ENCODE results near the gene PDPR. TPM values are rescaled to one million over a fixed set of nuclear protein-coding genes. Genes with fewer than 3 reads are reported as not detected.
"Not testable (repeated sequence)": the region's sequence is repeated elsewhere in the genome, so short reads cannot be mapped to it uniquely, and the experiment has no call there.

The PDPR gene
- total RNA-seq, 1 experiment from 2014 or later: 42.9 TPM

- H3K27ac Mint-ChIP-seq (ENCODE audit: unreplicated experiment); POLR2A ChIA-PET; H3K27me3 Mint-ChIP-seq (ENCODE audit: insufficient read depth, unreplicated experiment); H3K4me3 ChIP-seq (ENCODE audit: low read depth, low read length); H3K4me1 Mint-ChIP-seq (ENCODE audit: low read depth, unreplicated experiment); DNase-seq; H3K27me3 ChIP-seq (replicated peaks; ENCODE audit: control insufficient read depth, insufficient read depth, low read length); H3K9me3 Mint-ChIP-seq (ENCODE audit: unreplicated experiment); H3K36me3 Mint-ChIP-seq (ENCODE audit: insufficient read depth, unreplicated experiment); H3K36me3 ChIP-seq (ENCODE audit: control insufficient read depth, insufficient read depth, low read length); BruUV-seq (replicated peaks); H3K9me3 ChIP-seq; intact Hi-C loops (cut with micrococcal nuclease; ENCODE audit: unreplicated experiment); H3K4me1 ChIP-seq; CTCF ChIA-PET; H3K4me3 Mint-ChIP-seq (ENCODE audit: unreplicated experiment): not testable (repeated sequence)
These were observed 35.1 kb upstream of the PDPR start for GRCh38 chr16:70079081-70079480.

GRCh38 chr16:70081219-70081618, 32.9 kb upstream of the PDPR start:
- H3K36me3 Mint-ChIP-seq (ENCODE audit: insufficient read depth, unreplicated experiment); DNase-seq; H3K4me3 ChIP-seq (ENCODE audit: low read depth, low read length); H3K36me3 ChIP-seq (ENCODE audit: control insufficient read depth, insufficient read depth, low read length); H3K4me1 Mint-ChIP-seq (ENCODE audit: low read depth, unreplicated experiment); BruUV-seq (replicated peaks); H3K4me1 ChIP-seq; H3K4me3 Mint-ChIP-seq (ENCODE audit: unreplicated experiment); H3K27me3 ChIP-seq (replicated peaks; ENCODE audit: control insufficient read depth, insufficient read depth, low read length); H3K9me3 ChIP-seq; H3K27ac Mint-ChIP-seq (ENCODE audit: unreplicated experiment); POLR2A ChIA-PET; intact Hi-C loops (cut with micrococcal nuclease; ENCODE audit: unreplicated experiment); H3K27me3 Mint-ChIP-seq (ENCODE audit: insufficient read depth, unreplicated experiment); H3K9me3 Mint-ChIP-seq (ENCODE audit: unreplicated experiment): not testable (repeated sequence)
- CTCF ChIA-PET: interaction anchor here (0.6 kb wide), 1 partner anchor 159 kb away, joined by 3 read pairs; no protein-coding TSS in a partner anchor

GRCh38 chr16:70083931-70084330, 30.2 kb upstream of the PDPR start:
- H3K4me1 Mint-ChIP-seq (ENCODE audit: low read depth, unreplicated experiment); H3K27me3 ChIP-seq (replicated peaks; ENCODE audit: control insufficient read depth, insufficient read depth, low read length); H3K27ac Mint-ChIP-seq (ENCODE audit: unreplicated experiment); H3K9me3 ChIP-seq; H3K4me1 ChIP-seq; intact Hi-C loops (cut with micrococcal nuclease; ENCODE audit: unreplicated experiment); H3K9me3 Mint-ChIP-seq (ENCODE audit: unreplicated experiment); H3K4me3 ChIP-seq (ENCODE audit: low read depth, low read length); H3K27me3 Mint-ChIP-seq (ENCODE audit: insufficient read depth, unreplicated experiment); H3K36me3 Mint-ChIP-seq (ENCODE audit: insufficient read depth, unreplicated experiment); POLR2A ChIA-PET; DNase-seq; CTCF ChIA-PET; BruUV-seq (replicated peaks); H3K36me3 ChIP-seq (ENCODE audit: control insufficient read depth, insufficient read depth, low read length); H3K4me3 Mint-ChIP-seq (ENCODE audit: unreplicated experiment): not testable (repeated sequence)

- POLR2A ChIA-PET: not testable (repeated sequence)
These were observed 26.0 kb upstream of the PDPR start for GRCh38 chr16:70088160-70088559.

GRCh38 chr16:70088877-70089276, 25.3 kb upstream of the PDPR start:
- H3K9me3 ChIP-seq; H3K9me3 Mint-ChIP-seq (ENCODE audit: unreplicated experiment); H3K27ac Mint-ChIP-seq (ENCODE audit: unreplicated experiment); H3K36me3 ChIP-seq (ENCODE audit: control insufficient read depth, insufficient read depth, low read length); BruUV-seq (replicated peaks); POLR2A ChIA-PET; CTCF ChIA-PET; DNase-seq; intact Hi-C loops (cut with micrococcal nuclease; ENCODE audit: unreplicated experiment); H3K4me3 ChIP-seq (ENCODE audit: low read depth, low read length); H3K27me3 Mint-ChIP-seq (ENCODE audit: insufficient read depth, unreplicated experiment); H3K36me3 Mint-ChIP-seq (ENCODE audit: insufficient read depth, unreplicated experiment); H3K4me1 Mint-ChIP-seq (ENCODE audit: low read depth, unreplicated experiment); H3K4me1 ChIP-seq; H3K27me3 ChIP-seq (replicated peaks; ENCODE audit: control insufficient read depth, insufficient read depth, low read length); H3K4me3 Mint-ChIP-seq (ENCODE audit: unreplicated experiment): not testable (repeated sequence)

More at GRCh38 chr16:70088160-70088559, 26.0 kb upstream of the PDPR start:
- H3K36me3 ChIP-seq (ENCODE audit: control insufficient read depth, insufficient read depth, low read length); H3K9me3 ChIP-seq; BruUV-seq (replicated peaks); H3K4me1 Mint-ChIP-seq (ENCODE audit: low read depth, unreplicated experiment); DNase-seq; H3K27ac Mint-ChIP-seq (ENCODE audit: unreplicated experiment); H3K9me3 Mint-ChIP-seq (ENCODE audit: unreplicated experiment); H3K4me3 ChIP-seq (ENCODE audit: low read depth, low read length); H3K36me3 Mint-ChIP-seq (ENCODE audit: insufficient read depth, unreplicated experiment); H3K4me3 Mint-ChIP-seq (ENCODE audit: unreplicated experiment); intact Hi-C loops (cut with micrococcal nuclease; ENCODE audit: unreplicated experiment); H3K4me1 ChIP-seq; CTCF ChIA-PET; H3K27me3 Mint-ChIP-seq (ENCODE audit: insufficient read depth, unreplicated experiment); H3K27me3 ChIP-seq (replicated peaks; ENCODE audit: control insufficient read depth, insufficient read depth, low read length): not testable (repeated sequence)

GRCh38 chr16:70089289-70089688, 24.8 kb upstream of the PDPR start:
- H3K27me3 Mint-ChIP-seq (ENCODE audit: insufficient read depth, unreplicated experiment); POLR2A ChIA-PET; H3K36me3 ChIP-seq (ENCODE audit: control insufficient read depth, insufficient read depth, low read length); CTCF ChIA-PET; DNase-seq; H3K4me3 Mint-ChIP-seq (ENCODE audit: unreplicated experiment); BruUV-seq (replicated peaks); intact Hi-C loops (cut with micrococcal nuclease; ENCODE audit: unreplicated experiment); H3K27me3 ChIP-seq (replicated peaks; ENCODE audit: control insufficient read depth, insufficient read depth, low read length); H3K9me3 ChIP-seq; H3K27ac Mint-ChIP-seq (ENCODE audit: unreplicated experiment); H3K4me3 ChIP-seq (ENCODE audit: low read depth, low read length); H3K9me3 Mint-ChIP-seq (ENCODE audit: unreplicated experiment); H3K36me3 Mint-ChIP-seq (ENCODE audit: insufficient read depth, unreplicated experiment); H3K4me1 ChIP-seq; H3K4me1 Mint-ChIP-seq (ENCODE audit: low read depth, unreplicated experiment): not testable (repeated sequence)

- POLR2A ChIA-PET; H3K27me3 ChIP-seq (replicated peaks; ENCODE audit: control insufficient read depth, insufficient read depth, low read length); H3K9me3 ChIP-seq; H3K4me3 Mint-ChIP-seq (ENCODE audit: unreplicated experiment); BruUV-seq (replicated peaks); H3K4me1 ChIP-seq; intact Hi-C loops (cut with micrococcal nuclease; ENCODE audit: unreplicated experiment); H3K9me3 Mint-ChIP-seq (ENCODE audit: unreplicated experiment); H3K27me3 Mint-ChIP-seq (ENCODE audit: insufficient read depth, unreplicated experiment); CTCF ChIA-PET; H3K4me1 Mint-ChIP-seq (ENCODE audit: low read depth, unreplicated experiment); H3K27ac Mint-ChIP-seq (ENCODE audit: unreplicated experiment); H3K4me3 ChIP-seq (ENCODE audit: low read depth, low read length); H3K36me3 ChIP-seq (ENCODE audit: control insufficient read depth, insufficient read depth, low read length); DNase-seq; H3K36me3 Mint-ChIP-seq (ENCODE audit: insufficient read depth, unreplicated experiment): not testable (repeated sequence)
These were observed 23.0 kb upstream of the PDPR start for GRCh38 chr16:70091104-70091503.

All from Caco-2 (cell line).